Rectal smooth muscle tissue (tissue), 1 donor: ENCODE data around the gene LRRC38.
A peak's percentile ranks its signal among the peaks of the same experiment; 100 is the strongest.

ENCODE experiments used
- H3K27ac ChIP-seq: one replicate; pipeline ENCODE4 v1.7.0; 2013; ENCODE audit warnings: low read depth, low read length, inconsistent platforms
- H3K27me3 ChIP-seq: one replicate; pipeline ENCODE4 v1.7.0; 2013; ENCODE audit warnings: low read length; ENCODE audit not compliant: control insufficient read depth, insufficient read depth
- H3K36me3 ChIP-seq: one replicate; pipeline ENCODE4 v1.7.0; 2013; ENCODE audit warnings: low read length; ENCODE audit not compliant: control insufficient read depth, insufficient read depth
- H3K4me1 ChIP-seq: one replicate; pipeline ENCODE4 v1.7.0; 2013; ENCODE audit warnings: low read length; ENCODE audit not compliant: control insufficient read depth, insufficient read depth
- H3K4me3 ChIP-seq: one replicate; pipeline ENCODE4 v1.7.0; 2013; ENCODE audit warnings: low read length
- H3K9ac ChIP-seq: one replicate; pipeline ENCODE4 v1.7.0; 2013; ENCODE audit warnings: low read length

The LRRC38 gene

GRCh38 chr1:13541435-13542215 lies 27.8 kb upstream of the LRRC38 start:
- no peaks in the 10 kb centered on the region for H3K36me3 ChIP-seq
- no peak overlapping the region for H3K4me3 ChIP-seq
- peak overlapping the region; percentile 57 for H3K27ac ChIP-seq
- H3K27me3 ChIP-seq: no peaks in the 10 kb centered on the region
- no peak overlapping the region for H3K9ac ChIP-seq
- peaks cover 11% of the 10 kb centered on the region for H3K4me1 ChIP-seq

DNA sequence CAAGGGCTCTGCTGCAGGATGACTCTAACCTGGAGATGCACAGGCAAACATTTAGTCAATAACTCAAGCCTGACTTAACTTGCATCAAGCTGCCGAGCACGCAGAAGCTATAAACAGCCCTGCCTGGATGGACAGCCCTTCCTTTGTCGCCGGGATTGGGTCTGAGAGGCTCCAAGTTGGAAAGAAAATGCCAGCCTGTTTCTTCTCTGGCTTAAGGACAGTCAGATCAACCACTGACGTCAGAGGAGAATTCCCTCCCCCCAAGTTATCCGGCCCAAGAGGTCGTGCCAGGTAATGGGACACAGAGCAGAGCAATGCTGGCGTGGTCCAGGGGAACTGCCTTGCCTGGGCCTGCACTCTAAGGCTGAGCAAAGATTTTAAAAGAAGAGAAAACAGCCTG lies 27.1 kb upstream of the LRRC38 start:
- H3K9ac ChIP-seq: no peak overlapping the region
- H3K4me1 ChIP-seq: peaks cover 11% of the 10 kb centered on the region
- peak overlapping the region; percentile 57 for H3K27ac ChIP-seq
- H3K4me3 ChIP-seq: no peak overlapping the region
- no peaks in the 10 kb centered on the region for H3K36me3 ChIP-seq
- H3K27me3 ChIP-seq: no peaks in the 10 kb centered on the region

- peaks cover 11% of the 10 kb centered on the region for H3K4me1 ChIP-seq
- H3K27me3 ChIP-seq: no peaks in the 10 kb centered on the region
- H3K9ac ChIP-seq: no peak overlapping the region
- H3K4me3 ChIP-seq: no peak overlapping the region
- no peaks in the 10 kb centered on the region for H3K36me3 ChIP-seq
- no peak overlapping the region for H3K27ac ChIP-seq
Observed at GRCh38 chr1:13539683-13540082, 25.9 kb upstream of the LRRC38 start.

DNA sequence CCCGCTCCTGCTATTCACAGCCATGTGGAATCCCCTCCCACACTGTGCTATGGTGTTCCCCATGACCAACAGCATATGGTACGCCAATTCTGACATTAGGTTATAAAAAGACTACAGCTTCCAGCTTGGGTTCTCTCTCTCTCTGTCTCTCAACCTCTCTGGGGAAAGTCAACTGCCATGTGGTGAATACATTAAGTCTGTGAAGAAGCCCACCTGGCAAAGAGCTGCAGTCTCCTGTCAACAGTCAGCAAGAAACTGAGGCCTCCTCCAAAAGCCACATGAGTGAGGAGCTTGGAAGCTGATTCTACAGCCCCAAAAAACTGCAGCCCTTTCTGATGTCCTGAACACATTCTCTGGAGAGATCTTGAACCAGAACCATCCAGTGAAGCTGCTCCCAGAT lies 25.0 kb upstream of the LRRC38 start:
- Histone ChIP-seq H3K27ac (no peak overlapping the region), H3K4me3 (no peak overlapping the region), H3K36me3 (no peaks in the 10 kb centered on the region), H3K27me3 (no peaks in the 10 kb centered on the region), H3K4me1 (peaks cover 8% of the 10 kb centered on the region), H3K9ac (no peak overlapping the region)

DNA sequence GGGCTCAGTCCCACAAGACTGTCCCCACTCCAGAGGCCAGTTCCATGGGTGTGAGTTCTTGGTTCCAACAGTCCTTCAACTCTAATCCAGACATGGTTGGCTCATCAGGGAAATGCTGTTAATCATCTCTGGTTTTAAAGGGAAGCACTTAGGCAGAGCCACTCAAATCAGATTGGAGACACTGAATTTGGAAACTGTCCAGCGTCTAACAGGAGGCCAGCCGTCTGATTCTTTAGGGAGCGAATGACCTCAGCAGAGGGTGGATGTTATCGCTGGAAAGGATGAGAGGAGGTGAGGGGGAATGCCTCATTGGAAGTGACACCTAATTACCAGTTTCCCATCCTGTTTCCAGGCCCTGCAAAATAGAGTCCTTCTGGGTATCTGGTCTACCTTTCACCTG lies 22.8 kb upstream of the LRRC38 start:
- H3K27me3 ChIP-seq: no peaks in the 10 kb centered on the region
- peaks cover 8% of the 10 kb centered on the region for H3K4me1 ChIP-seq
- no peak overlapping the region for H3K4me3 ChIP-seq
- H3K36me3 ChIP-seq: no peaks in the 10 kb centered on the region
- no peak overlapping the region for H3K9ac ChIP-seq
- H3K27ac ChIP-seq: no peak overlapping the region

GRCh38 chr1:13535227-13535626 lies 21.4 kb upstream of the LRRC38 start:
- no peak overlapping the region for H3K4me3 ChIP-seq
- H3K27ac ChIP-seq: no peak overlapping the region
- no peaks in the 10 kb centered on the region for H3K36me3 ChIP-seq
- no peaks in the 10 kb centered on the region for H3K4me1 ChIP-seq
- H3K9ac ChIP-seq: no peak overlapping the region
- no peaks in the 10 kb centered on the region for H3K27me3 ChIP-seq

DNA sequence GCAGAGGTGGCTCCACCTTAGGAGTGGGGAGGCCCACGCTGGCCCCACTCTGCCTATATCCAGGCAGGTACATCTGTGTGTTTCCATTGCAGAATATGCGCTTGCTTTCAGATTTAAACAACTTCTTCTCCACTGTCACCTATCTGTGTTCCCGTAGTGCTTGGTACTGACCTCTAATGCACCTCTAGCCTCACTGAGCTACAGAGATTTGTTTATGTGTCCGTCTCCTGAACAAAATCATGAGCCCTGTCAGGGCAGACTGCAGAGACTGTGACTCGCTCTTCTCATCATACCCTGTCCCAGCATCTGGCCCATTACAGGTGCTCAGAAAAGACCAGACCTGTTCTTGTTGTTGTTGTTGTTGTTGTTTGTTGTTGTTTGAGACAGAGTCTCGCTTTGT lies 14.5 kb upstream of the LRRC38 start:
- no peak overlapping the region for H3K27ac ChIP-seq
- no peaks in the 10 kb centered on the region for H3K36me3 ChIP-seq
- H3K4me3 ChIP-seq: no peak overlapping the region
- H3K9ac ChIP-seq: no peak overlapping the region
- no peaks in the 10 kb centered on the region for H3K4me1 ChIP-seq
- no peaks in the 10 kb centered on the region for H3K27me3 ChIP-seq

DNA sequence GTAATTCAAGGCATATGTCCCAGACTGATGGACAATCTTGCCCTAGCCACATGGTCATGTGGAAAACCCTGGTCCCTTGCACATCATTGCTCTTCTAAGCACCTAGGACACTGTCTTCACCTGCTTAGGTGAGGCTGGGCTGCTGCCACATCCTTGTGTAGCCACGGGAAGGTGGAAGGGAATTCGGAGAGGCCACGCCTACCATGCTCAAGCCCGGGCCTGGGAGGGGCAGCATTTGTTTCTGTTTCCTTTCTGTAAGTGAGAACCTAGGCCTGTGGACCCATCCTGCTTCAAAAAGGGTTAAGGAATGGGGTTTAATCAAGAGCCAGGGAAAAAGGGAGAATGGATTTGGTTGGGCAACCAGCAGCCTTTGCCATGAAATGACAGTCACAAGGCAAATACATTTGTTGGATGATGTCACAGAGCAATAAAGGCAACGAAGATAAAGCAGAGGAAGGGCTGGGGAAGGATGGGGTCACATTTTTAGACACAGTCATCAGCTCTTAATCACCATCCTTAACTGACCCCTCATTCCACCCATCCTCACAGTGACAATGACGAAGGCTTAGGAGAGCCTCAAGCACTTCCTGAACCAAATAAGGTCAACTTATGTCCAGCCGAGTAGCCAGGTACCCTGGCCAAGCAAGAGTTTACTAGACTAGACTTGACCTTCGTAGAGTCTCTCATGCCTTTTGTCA lies 10.1 kb upstream of the LRRC38 start:
- H3K36me3 ChIP-seq: no peaks in the 10 kb centered on the region
- H3K4me3 ChIP-seq: no peak overlapping the region
- no peak overlapping the region for H3K9ac ChIP-seq
- no peaks in the 10 kb centered on the region for H3K4me1 ChIP-seq
- no peaks in the 10 kb centered on the region for H3K27me3 ChIP-seq
- no peak overlapping the region for H3K27ac ChIP-seq

GRCh38 chr1:13520985-13521384 lies 7.2 kb upstream of the LRRC38 start:
- Histone ChIP-seq H3K27me3 (no peaks in the 10 kb centered on the region), H3K27ac (no peak overlapping the region), H3K9ac (no peak overlapping the region), H3K4me3 (no peak overlapping the region), H3K4me1 (no peaks in the 10 kb centered on the region), H3K36me3 (no peaks in the 10 kb centered on the region)

DNA sequence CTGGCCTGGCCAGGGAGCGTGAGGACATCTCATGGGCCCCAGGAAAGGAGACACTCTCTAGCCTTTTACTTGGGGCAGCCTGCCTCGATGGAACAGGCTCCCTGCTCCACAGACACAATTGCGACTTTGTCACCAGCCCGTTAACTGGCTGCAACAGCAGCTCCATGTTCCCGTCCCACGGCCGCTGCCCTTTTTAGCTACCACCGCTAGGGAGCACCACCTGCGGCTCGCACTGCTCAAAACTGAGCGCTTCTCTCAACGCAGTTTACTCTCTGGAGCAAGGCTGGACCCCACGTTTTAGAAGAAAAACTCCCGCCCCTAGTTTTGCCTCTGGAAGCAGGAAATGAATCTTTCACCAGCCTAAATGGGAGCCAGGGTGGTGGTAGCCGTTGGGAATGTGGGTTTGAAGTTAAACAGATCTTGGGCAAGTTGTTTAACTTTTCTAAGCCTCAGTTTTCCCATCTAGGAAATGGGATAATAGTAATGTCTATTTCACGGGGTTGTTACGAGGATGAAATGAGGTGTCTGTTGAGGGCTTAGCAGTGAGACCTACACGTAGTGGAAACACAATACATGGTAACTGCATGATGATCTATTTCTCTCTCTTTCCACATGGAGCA lies 3.5 kb upstream of the LRRC38 start:
- H3K4me3 ChIP-seq: no peak overlapping the region
- H3K9ac ChIP-seq: no peak overlapping the region
- H3K27ac ChIP-seq: no peak overlapping the region
- no peaks in the 10 kb centered on the region for H3K4me1 ChIP-seq
- H3K27me3 ChIP-seq: peaks cover 5% of the 10 kb centered on the region
- H3K36me3 ChIP-seq: no peaks in the 10 kb centered on the region

- no peaks in the 10 kb centered on the region for H3K4me1 ChIP-seq
- H3K9ac ChIP-seq: no peak overlapping the region
- H3K36me3 ChIP-seq: no peaks in the 10 kb centered on the region
- peaks cover 10% of the 10 kb centered on the region for H3K27me3 ChIP-seq
- H3K4me3 ChIP-seq: no peak overlapping the region
- H3K27ac ChIP-seq: no peak overlapping the region
Observed at GRCh38 chr1:13516606-13517005, 2.8 kb upstream of the LRRC38 start.

DNA sequence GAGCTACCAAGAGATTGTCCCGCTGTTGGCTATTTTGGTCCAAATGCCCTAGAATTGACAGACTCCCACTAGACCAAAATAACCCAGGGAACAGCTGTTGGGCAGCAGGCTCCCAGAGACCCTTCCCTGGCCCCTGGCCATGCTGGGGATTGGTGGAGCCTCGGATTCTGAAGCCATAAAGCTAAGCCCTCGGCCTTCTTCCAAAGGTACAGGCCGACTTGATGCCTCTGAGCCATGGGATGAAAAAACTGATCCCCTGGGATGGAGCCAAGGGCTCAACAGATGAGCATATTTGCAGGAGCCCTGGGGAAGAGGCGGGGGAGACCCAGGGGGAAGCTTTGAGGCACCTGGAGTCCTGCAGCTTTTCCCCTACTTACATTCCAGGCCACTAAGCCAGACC lies 1.0 kb upstream of the LRRC38 start:
- no peaks in the 10 kb centered on the region for H3K36me3 ChIP-seq
- H3K9ac ChIP-seq: no peak overlapping the region
- no peak overlapping the region for H3K27ac ChIP-seq
- H3K4me1 ChIP-seq: no peaks in the 10 kb centered on the region
- no peak overlapping the region for H3K4me3 ChIP-seq
- H3K27me3 ChIP-seq: peaks cover 13% of the 10 kb centered on the region
